T-helper 17 cell (primary cell): ENCODE measurements around the gene KLRG1. TPM values are rescaled to one million over a fixed set of nuclear protein-coding genes. Genes with fewer than 3 reads are reported as not detected.

Experiments
- ATAC-seq: fragments of 150-1000 bp; cut with Tn5 transposase; 2 replicates; pipeline ENCODE4 v1.10.0; 2021; ENCODE audit warnings: mild to moderate bottlenecking, moderate library complexity
- DNase-seq, 3 donors: peaks; one replicate each; pipeline versions ENCODE4 v3.0.0 to v3.0.0-alpha.2; 2020 to 2021
- H3K9me3 ChIP-seq: one replicate; pipeline ENCODE4 v1.7.0; 2013; ENCODE audit warnings: low read length, mild to moderate bottlenecking; ENCODE audit not compliant: control insufficient read depth, poor library complexity, severe bottlenecking
- H3K27ac Mint-ChIP-seq: one replicate; pipeline ENCODE4 v1.8.0; 2022; ENCODE audit warnings: mild to moderate bottlenecking, moderate library complexity, mixed read lengths
- H3K27me3 Mint-ChIP-seq: one replicate; pipeline ENCODE4 v1.8.0; 2022; ENCODE audit warnings: mixed read lengths
- H3K36me3 Mint-ChIP-seq: one replicate; pipeline ENCODE4 v1.8.0; 2022; ENCODE audit warnings: low read depth, mixed read lengths
- H3K4me1 Mint-ChIP-seq: one replicate; pipeline ENCODE4 v1.8.0; 2022; ENCODE audit warnings: mild to moderate bottlenecking, mixed read lengths
- H3K4me3 Mint-ChIP-seq: one replicate; pipeline ENCODE4 v1.8.0; 2022; ENCODE audit warnings: mild to moderate bottlenecking, moderate library complexity, mixed read lengths
- total RNA-seq, 4 donors: library from RNA in 2 of 4; stranded (reverse) in 2 of 4; gene quantifications; one replicate each; pipeline ENCODE4 v1.2.3 and lab custom pipeline; 2022 to 2026

Gene KLRG1
- total RNA-seq, 2 donors from 2014 or later, result 9.9 to 22.2 TPM

DNA sequence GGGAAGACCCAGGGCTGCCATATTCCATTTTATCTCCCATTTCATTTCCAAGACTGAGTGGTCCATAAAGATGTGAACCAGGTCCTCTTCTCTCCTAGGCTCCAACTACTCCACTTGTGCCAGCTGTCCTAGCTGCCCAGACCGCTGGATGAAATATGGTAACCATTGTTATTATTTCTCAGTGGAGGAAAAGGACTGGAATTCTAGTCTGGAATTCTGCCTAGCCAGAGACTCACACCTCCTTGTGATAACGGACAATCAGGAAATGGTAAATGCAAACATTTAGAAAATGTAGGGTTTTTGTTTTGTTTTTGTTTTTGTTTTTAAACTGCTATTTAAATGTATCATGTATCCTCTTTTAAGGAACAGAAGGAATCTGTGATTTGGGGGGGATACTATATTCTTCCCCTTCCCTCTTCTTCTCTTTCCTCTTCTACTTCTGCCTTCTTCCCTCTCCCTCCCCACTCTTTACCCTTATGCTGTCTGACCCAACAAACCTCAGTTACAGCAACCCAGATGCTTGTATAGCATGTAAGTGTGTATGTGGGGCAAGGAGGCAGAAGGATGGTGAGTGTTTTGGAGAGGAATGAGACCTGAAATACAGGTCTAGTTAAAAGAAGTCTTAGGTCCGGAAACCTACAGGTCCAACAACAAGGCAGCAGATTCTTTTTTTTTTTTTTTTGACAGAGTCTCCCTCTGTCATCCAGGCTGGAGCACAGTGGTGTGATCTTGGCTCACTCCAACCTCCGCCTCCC lies 5.9 kb downstream of the KLRG1 start:
- no peak for ATAC-seq

DNA sequence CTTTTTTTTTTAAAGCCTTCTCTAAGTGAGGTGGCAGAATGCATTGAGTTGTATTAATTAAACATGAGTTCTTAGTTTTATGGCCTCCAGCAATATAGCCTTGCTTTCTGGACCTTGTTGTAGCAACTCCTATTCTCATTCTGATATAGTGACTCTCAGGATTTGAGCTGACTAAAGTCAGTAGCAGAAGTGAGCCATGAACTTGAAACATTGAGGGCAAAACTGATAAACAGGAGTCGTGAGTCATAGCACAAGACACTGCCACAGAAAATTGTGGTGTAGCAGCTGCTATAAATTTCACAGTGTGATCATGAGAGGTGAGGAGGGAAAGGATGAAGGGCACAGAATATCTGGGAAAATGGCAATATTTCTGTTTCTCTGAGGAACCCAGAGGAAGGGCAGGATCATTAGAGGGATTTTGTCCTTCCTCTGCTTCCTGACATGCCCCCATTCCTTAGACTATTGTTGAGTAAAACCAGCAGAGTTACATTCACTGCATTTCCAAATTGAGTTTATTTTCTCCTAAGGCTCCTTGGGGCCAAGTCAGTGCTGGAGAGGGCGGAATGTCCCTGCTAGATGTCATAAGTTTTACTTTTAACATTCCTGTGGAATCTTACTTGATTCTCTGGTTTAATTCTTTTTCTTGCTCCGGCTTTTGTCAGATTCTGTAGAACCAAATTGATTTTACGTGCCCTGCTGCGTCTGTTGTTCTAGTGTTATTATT lies 7.5 kb downstream of the KLRG1 start:
- DNase-seq, result no peak
- no peaks in the 10 kb centered on the region for H3K9me3 ChIP-seq
- Mint-ChIP-seq H3K4me1 (peaks cover 37% of the 10 kb centered on the region), H3K4me3 (peak overlapping the region; percentile 7), H3K36me3 (peaks cover 3% of the 10 kb centered on the region), H3K27ac (peak overlapping the region; percentile 87), H3K27me3 (no peaks in the 10 kb centered on the region)
- peak; percentile 74 for ATAC-seq

More for the DNA sequence above, 5.9 kb downstream of the KLRG1 start:
- Mint-ChIP-seq H3K27me3 (no peaks in the 10 kb centered on the region), H3K36me3 (peaks cover 3% of the 10 kb centered on the region), H3K27ac (peak overlapping the region; percentile 87), H3K4me3 (peak overlapping the region; percentile 73), H3K4me1 (peaks cover 37% of the 10 kb centered on the region)
- no peaks in the 10 kb centered on the region for H3K9me3 ChIP-seq
- DNase-seq, result no peak

DNA sequence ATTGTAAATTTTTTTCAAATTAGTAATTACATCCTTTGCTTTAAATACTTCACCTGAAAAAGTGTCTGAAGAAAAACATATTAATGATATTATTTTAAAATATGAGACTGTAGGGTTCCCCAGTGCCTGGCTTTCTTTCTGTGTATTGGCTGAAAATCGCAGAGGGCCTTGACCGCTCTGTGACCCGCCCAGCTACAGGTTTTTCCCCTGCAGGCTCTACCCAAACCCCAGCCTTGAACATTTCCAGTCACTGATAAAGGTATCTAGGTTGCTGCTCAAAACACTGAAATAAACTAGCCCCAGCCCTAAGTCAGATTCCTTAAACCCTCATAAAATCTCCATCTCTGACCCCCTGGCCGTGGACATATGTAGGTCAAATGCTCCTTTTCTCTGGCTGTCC lies 11.9 kb downstream of the KLRG1 start:
- Mint-ChIP-seq H3K4me1 (peaks cover 26% of the 10 kb centered on the region), H3K4me3 (no peak overlapping the region), H3K36me3 (no peaks in the 10 kb centered on the region), H3K27ac (no peak overlapping the region), H3K27me3 (no peaks in the 10 kb centered on the region)
- H3K9me3 ChIP-seq, result no peaks in the 10 kb centered on the region
- no peak for ATAC-seq
- no peak for DNase-seq

DNA sequence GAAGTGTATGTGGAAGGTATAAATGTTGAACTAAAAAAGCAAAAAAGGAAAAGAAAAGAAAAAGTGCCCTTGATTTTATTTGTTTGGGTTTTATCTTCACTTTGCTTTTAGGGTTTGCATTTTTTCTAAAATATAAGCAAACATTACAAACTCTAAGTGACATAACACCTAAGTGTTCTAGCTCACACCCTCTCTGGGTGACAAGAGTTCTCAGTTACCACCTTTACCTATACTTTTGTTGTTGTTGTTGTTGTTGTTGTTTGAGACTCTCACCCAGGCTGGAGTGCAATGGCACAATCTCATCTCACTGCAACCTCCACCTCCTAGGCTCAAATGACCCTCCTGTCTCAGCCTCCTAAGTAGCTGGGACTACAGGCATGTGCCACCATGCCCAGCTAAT lies 13.0 kb downstream of the KLRG1 start:
- Mint-ChIP-seq H3K4me1 (peaks cover 19% of the 10 kb centered on the region), H3K27me3 (no peaks in the 10 kb centered on the region), H3K4me3 (no peak overlapping the region), H3K36me3 (no peaks in the 10 kb centered on the region), H3K27ac (no peak overlapping the region)
- H3K9me3 ChIP-seq, result no peaks in the 10 kb centered on the region
- no peak for DNase-seq
- ATAC-seq, result no peak

DNA sequence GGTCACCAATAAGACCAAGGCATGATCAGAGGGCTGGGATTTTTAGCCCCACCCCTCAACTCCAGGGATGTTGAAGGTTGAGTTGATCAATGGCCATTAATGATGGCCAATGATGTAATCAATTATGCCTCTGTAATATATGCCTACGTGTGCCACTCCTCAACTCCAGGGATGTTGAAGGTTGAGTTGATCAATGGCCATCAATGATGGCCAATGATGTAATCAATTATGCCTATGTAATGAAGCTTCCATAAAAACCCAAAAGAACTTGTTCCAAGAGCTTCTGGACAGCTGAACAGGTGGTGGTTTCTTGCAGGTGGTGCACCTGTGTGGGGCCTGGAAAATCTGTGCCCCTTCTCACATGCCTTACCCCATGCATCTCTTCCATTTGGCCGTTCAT lies 33.2 kb downstream of the KLRG1 start:
- no peak overlapping the region for H3K4me3 Mint-ChIP-seq
- DNase-seq, result no peak
- no peak overlapping the region for H3K27ac Mint-ChIP-seq
- no peaks in the 10 kb centered on the region for H3K36me3 Mint-ChIP-seq
- peaks cover 8% of the 10 kb centered on the region for H3K4me1 Mint-ChIP-seq
- no peaks in the 10 kb centered on the region for H3K9me3 ChIP-seq
- no peaks in the 10 kb centered on the region for H3K27me3 Mint-ChIP-seq
- ATAC-seq, result no peak

- no peak for DNase-seq
- Mint-ChIP-seq H3K27ac (no peak overlapping the region), H3K27me3 (no peaks in the 10 kb centered on the region), H3K36me3 (peaks cover 2% of the 10 kb centered on the region), H3K4me1 (peaks cover 16% of the 10 kb centered on the region), H3K4me3 (no peak overlapping the region)
- no peak for ATAC-seq
- H3K9me3 ChIP-seq, result no peaks in the 10 kb centered on the region
Observed at GRCh38 chr12:9024512-9024911, 35.2 kb downstream of the KLRG1 start.

- no peaks in the 10 kb centered on the region for H3K9me3 ChIP-seq
- H3K36me3 Mint-ChIP-seq, result peaks cover 2% of the 10 kb centered on the region
- H3K4me1 Mint-ChIP-seq, result peaks cover 23% of the 10 kb centered on the region
- no peak for ATAC-seq
- DNase-seq, result no peak
- no peak overlapping the region for H3K27ac Mint-ChIP-seq
- H3K27me3 Mint-ChIP-seq, result no peaks in the 10 kb centered on the region
- H3K4me3 Mint-ChIP-seq, result peak overlapping the region; percentile 72
Observed at GRCh38 chr12:9027161-9028059, 38.1 kb downstream of the KLRG1 start.

DNA sequence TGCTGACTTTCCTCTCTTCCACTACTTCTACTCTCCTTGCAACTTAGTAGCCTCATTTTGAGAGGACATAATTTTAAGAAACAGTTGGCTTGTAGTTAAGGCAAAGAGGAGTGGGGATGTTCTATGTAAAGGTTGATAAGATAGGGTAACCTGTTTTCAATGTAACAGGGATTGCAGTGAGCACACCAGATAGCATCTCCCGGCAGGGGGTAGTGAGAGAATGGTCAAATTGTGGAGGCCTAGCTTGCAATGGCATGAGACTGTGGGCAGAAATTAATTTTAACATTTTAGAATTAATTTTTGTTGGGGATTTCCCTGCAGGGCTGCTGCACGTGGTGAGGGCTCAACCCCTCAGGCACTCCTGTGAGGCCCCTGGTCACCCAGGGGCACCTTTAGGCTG lies 41.4 kb downstream of the KLRG1 start:
- H3K9me3 ChIP-seq, result no peaks in the 10 kb centered on the region
- Mint-ChIP-seq H3K36me3 (peaks cover 4% of the 10 kb centered on the region), H3K4me3 (no peak overlapping the region), H3K27ac (no peak overlapping the region), H3K4me1 (peaks cover 24% of the 10 kb centered on the region), H3K27me3 (no peaks in the 10 kb centered on the region)
- DNase-seq, result no peak
- no peak for ATAC-seq

- Mint-ChIP-seq H3K4me1 (peaks cover 34% of the 10 kb centered on the region), H3K27me3 (no peaks in the 10 kb centered on the region), H3K4me3 (no peak overlapping the region), H3K27ac (peak overlapping the region; percentile 49), H3K36me3 (peaks cover 5% of the 10 kb centered on the region)
- ATAC-seq, result no peak
- H3K9me3 ChIP-seq, result no peaks in the 10 kb centered on the region
- no peak for DNase-seq
Observed at GRCh38 chr12:9032202-9032964, 43.0 kb downstream of the KLRG1 start.

DNA sequence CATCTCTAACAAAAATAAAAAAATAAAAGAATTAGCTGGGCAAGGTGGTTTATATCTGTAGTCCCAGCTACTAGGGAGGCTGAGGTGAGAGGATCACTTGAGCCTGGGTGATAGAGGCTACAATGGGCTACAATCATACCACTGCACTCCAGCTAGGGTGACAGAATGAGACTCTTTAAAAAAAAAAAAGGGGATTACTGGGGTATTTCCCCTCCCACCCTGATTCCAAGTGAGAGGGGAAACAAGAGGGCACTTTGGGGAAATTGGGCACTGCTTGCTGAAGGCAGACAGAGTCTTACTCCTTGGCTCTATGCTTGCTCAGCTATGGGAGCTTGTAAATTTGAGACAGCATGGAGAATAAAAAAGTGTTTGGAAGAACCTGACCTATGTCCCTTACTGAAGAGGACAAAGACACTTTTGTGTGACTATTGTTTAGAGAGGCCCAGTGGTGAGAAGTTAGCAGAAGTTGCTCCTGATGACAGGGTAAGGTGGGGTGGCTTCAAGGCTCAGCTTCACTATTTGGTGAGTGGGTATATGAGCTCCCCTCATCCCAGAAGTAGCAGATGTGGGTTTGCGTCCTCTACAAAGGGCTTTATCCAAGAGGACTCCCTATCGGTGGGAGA lies 44.0 kb downstream of the KLRG1 start:
- Mint-ChIP-seq H3K4me1 (peaks cover 33% of the 10 kb centered on the region), H3K36me3 (peaks cover 5% of the 10 kb centered on the region), H3K27ac (peak overlapping the region; percentile 49), H3K4me3 (no peak overlapping the region), H3K27me3 (no peaks in the 10 kb centered on the region)
- H3K9me3 ChIP-seq, result no peaks in the 10 kb centered on the region
- DNase-seq (no peak), ATAC-seq (no peak)

DNA sequence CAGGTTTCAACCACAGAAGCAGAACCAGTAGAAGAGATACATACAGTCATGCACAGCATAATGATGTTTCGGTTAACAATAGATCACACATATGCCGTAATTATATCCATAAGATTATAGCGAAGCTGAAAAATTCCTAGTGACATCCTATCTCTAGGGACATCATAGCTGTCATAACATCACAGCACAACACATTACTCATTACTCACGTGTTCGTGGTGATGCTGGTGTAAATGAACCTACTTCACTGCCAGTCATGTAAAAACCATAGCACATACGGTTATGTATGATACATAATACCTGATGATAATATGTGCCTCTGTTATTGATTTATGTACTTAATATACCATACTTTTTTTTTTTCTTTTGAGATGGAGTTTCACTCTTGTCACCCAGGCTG lies 44.7 kb downstream of the KLRG1 start:
- H3K36me3 Mint-ChIP-seq, result peaks cover 3% of the 10 kb centered on the region
- no peak for DNase-seq
- peaks cover 37% of the 10 kb centered on the region for H3K4me1 Mint-ChIP-seq
- H3K9me3 ChIP-seq, result no peaks in the 10 kb centered on the region
- no peak for ATAC-seq
- H3K4me3 Mint-ChIP-seq, result no peak overlapping the region
- no peak overlapping the region for H3K27ac Mint-ChIP-seq
- no peaks in the 10 kb centered on the region for H3K27me3 Mint-ChIP-seq

DNA sequence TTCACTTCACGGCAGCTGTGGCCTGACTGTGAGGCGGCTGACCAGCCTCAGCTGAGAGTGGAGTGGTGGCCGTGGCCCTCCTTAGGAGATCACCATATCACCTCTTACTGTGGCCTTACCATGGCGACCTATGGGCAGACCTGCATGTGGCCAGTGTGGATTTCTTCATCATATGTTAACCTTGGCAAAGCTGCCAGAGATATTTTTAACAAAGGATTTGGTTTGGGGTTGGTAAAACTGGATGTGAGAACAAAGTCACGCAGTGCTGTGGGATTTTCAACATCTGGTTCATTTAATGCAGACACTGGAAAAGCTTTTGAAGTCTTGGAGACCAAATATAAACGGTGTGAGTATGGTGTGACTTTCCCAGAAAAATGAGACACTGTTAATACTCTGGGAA lies 46.9 kb downstream of the KLRG1 start:
- no peak overlapping the region for H3K27ac Mint-ChIP-seq
- no peaks in the 10 kb centered on the region for H3K27me3 Mint-ChIP-seq
- ATAC-seq (no peak), DNase-seq (no peak)
- no peaks in the 10 kb centered on the region for H3K9me3 ChIP-seq
- H3K36me3 Mint-ChIP-seq, result peaks cover 5% of the 10 kb centered on the region
- peaks cover 39% of the 10 kb centered on the region for H3K4me1 Mint-ChIP-seq
- no peak overlapping the region for H3K4me3 Mint-ChIP-seq
